ENCODE results near the gene STMN3.
"Not testable (repeated sequence)": the region's sequence is repeated elsewhere in the genome, so short reads cannot be mapped to it uniquely, and the experiment has no call there.

The STMN3 gene

GRCh38 chr20:63617092-63617875, 35.9 kb downstream of the STMN3 start:
- Mint-ChIP-seq H3K9me3 (no peaks in the 10 kb centered on the region), H3K4me3 (no peak overlapping the region), H3K36me3 (ENCODE audit: low read depth) (peaks cover 68% of the 10 kb centered on the region), H3K4me1 (ENCODE audit: low read depth) (peaks cover 16% of the 10 kb centered on the region), H3K27me3 (no peaks in the 10 kb centered on the region), H3K27ac (no peak overlapping the region)
- DNase-seq: no peak

GRCh38 chr20:63613863-63614594, 39.2 kb downstream of the STMN3 start:
- H3K36me3 Mint-ChIP-seq (ENCODE audit: low read depth): peaks cover 60% of the 10 kb centered on the region
- H3K27ac Mint-ChIP-seq; H3K4me1 Mint-ChIP-seq (ENCODE audit: low read depth): not testable (repeated sequence)

GRCh38 chr20:63612276-63612931, 40.8 kb downstream of the STMN3 start:
- no peak overlapping the region for H3K4me3 Mint-ChIP-seq
- peaks cover 46% of the 10 kb centered on the region for H3K36me3 Mint-ChIP-seq (ENCODE audit: low read depth)
- H3K4me1 Mint-ChIP-seq (ENCODE audit: low read depth): peaks cover 4% of the 10 kb centered on the region
- no peaks in the 10 kb centered on the region for H3K9me3 Mint-ChIP-seq
- no peak for DNase-seq
- no peak overlapping the region for H3K27ac Mint-ChIP-seq
- H3K27me3 Mint-ChIP-seq: no peaks in the 10 kb centered on the region

More at GRCh38 chr20:63613863-63614594, 39.2 kb downstream of the STMN3 start:
- not testable (repeated sequence) for DNase-seq, H3K4me3 Mint-ChIP-seq, H3K9me3 Mint-ChIP-seq, H3K27me3 Mint-ChIP-seq

DNA sequence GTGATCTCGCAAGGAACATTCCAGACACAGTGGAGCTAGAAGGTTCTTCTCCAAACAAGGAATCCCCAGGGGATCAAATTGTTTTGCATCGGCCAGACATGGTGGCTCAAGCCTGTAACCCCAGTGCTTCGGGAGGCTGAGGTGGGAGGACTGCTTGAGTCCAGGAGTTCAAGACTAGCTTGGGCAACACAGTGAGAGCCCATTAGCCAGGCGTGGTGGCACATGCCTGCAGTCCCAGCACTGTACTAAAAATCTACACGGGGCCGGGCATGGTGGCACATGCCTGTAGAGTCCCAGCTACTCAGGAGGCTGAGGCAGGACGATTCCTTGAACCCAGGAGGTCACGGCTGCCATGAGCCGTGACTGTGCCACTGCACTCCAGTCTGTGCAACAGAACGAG, 41.6 kb downstream of the STMN3 start:
- Mint-ChIP-seq H3K27me3 (no peaks in the 10 kb centered on the region), H3K27ac (no peak overlapping the region), H3K4me3 (no peak overlapping the region)

DNA sequence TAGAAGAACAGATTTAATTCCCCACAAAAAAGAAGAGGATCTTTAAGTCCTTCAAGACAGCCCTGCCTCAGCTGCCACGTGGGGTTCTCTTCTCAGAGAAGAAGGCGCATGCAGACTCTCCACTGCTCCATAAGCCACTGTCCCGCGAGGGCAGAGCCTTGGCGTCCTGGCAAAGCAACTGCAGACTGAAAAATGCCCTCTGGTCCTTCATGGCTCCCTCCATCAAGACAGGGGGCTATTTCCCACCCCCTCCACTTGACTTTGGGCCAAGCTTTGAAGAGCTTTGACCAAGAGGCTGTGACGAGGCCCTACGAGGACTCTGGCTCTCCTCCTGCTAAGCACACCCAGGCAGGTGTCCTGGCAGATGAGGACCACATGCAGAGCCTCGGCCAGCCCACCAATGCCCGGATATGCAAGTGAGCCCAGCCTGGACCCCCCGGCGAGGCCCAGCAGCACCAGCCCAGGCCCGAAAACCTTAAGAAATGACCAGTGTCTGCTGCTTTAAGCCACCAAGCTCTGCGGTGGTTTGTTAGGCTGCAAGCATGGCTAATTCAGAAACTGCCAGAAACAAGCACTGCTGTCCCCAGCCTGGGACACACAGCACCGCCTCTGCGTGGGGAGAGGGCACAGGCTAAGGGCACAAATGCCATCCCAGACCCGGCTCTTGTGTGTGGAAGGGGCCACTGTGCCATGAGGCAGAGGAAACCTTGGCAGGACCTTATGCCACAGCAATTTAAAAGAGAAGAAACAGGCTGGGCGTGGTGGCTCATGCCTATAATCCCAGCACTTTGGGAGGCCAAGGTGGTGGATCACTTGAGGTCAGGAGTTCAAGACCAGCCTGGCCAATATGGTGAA, 42.4 kb downstream of the STMN3 start:
- H3K36me3 Mint-ChIP-seq (ENCODE audit: low read depth): peaks cover 34% of the 10 kb centered on the region

More for the DNA sequence above, 41.6 kb downstream of the STMN3 start:
- Mint-ChIP-seq H3K4me1 (ENCODE audit: low read depth) (peaks cover 7% of the 10 kb centered on the region), H3K9me3 (no peaks in the 10 kb centered on the region), H3K36me3 (ENCODE audit: low read depth) (peaks cover 39% of the 10 kb centered on the region)
- DNase-seq: no peak

GRCh38 chr20:63606686-63607085, 46.5 kb downstream of the STMN3 start:
- H3K27ac Mint-ChIP-seq: peak overlapping the region; percentile 26

More for the DNA sequence above, 42.4 kb downstream of the STMN3 start:
- H3K27ac Mint-ChIP-seq: no peak overlapping the region
- no peak overlapping the region for H3K4me3 Mint-ChIP-seq
- H3K27me3 Mint-ChIP-seq: no peaks in the 10 kb centered on the region
- H3K4me1 Mint-ChIP-seq (ENCODE audit: low read depth): peaks cover 10% of the 10 kb centered on the region
- DNase-seq: no peak
- H3K9me3 Mint-ChIP-seq: no peaks in the 10 kb centered on the region

DNA sequence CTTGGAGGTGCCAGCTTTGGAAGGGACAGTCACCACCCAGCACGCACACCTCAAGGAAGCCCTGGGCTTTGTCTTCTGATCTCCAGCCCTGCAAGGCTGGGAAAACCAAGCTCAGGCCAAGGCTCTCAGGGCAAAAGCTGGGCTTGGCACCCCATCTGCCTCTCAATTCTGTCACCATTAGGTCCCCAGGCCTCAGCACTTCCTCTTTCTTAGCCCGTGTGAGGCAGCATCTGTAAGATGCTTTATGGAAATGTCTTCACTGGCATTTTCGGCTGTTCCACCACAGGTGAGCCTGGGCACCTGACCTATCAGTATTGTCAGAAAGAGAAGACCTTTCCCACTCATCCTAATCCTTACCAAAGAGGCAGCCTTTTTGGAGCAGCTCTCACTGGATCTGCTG, 50.9 kb downstream of the STMN3 start:
- Mint-ChIP-seq H3K9me3 (no peaks in the 10 kb centered on the region), H3K4me1 (ENCODE audit: low read depth) (peaks cover 14% of the 10 kb centered on the region), H3K36me3 (ENCODE audit: low read depth) (peaks cover 60% of the 10 kb centered on the region), H3K27ac (no peak overlapping the region), H3K4me3 (no peak overlapping the region), H3K27me3 (no peaks in the 10 kb centered on the region)
- DNase-seq: no peak

More at GRCh38 chr20:63606686-63607085, 46.5 kb downstream of the STMN3 start:
- peaks cover 14% of the 10 kb centered on the region for H3K4me1 Mint-ChIP-seq (ENCODE audit: low read depth)
- no peaks in the 10 kb centered on the region for H3K9me3 Mint-ChIP-seq
- peaks cover 26% of the 10 kb centered on the region for H3K36me3 Mint-ChIP-seq (ENCODE audit: low read depth)
- no peak for DNase-seq
- H3K27me3 Mint-ChIP-seq: no peaks in the 10 kb centered on the region
- H3K4me3 Mint-ChIP-seq: no peak overlapping the region

- H3K27me3 Mint-ChIP-seq, H3K4me3 Mint-ChIP-seq, DNase-seq, H3K27ac Mint-ChIP-seq, H3K9me3 Mint-ChIP-seq: not testable (repeated sequence)
- Mint-ChIP-seq H3K36me3 (ENCODE audit: low read depth) (peaks cover 65% of the 10 kb centered on the region), H3K4me1 (ENCODE audit: low read depth) (peaks cover 11% of the 10 kb centered on the region)
Observed at GRCh38 chr20:63601679-63602078, 51.5 kb downstream of the STMN3 start.

DNA sequence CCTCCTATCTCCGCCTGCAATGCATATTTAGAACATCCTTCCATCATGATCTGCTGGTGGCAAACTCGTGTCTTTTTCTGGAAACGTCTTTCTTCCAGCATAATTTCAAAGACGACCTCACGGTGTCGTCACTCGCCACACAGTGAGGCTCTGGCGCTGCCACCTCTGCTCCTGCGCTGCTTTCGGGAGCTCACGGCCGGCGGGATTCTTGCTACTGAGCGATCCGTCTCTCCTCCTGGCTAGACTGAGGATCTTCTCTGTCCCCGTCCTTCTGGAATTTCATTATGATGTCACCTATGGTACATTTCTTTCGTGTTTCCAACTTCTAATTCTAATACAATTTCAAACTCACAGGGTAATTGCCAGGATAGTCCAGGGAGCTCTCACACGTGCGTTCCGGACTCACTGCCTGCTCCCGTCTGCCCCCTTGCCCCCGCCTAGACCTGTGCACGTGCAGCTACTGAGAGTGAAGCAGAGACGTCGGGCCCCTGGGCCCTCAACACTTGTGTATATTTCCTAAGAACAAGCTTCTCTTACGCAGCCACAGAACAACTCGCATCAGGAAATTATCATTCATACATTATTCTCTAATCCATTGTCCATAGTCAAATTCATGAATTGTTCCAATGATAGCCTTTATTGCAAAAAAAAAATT, 53.7 kb downstream of the STMN3 start:
- peaks cover 8% of the 10 kb centered on the region for H3K4me1 Mint-ChIP-seq (ENCODE audit: low read depth)
- no peaks in the 10 kb centered on the region for H3K27me3 Mint-ChIP-seq
- DNase-seq: no peak
- H3K9me3 Mint-ChIP-seq: no peaks in the 10 kb centered on the region
- no peak overlapping the region for H3K4me3 Mint-ChIP-seq
- peaks cover 78% of the 10 kb centered on the region for H3K36me3 Mint-ChIP-seq (ENCODE audit: low read depth)
- no peak overlapping the region for H3K27ac Mint-ChIP-seq

DNA sequence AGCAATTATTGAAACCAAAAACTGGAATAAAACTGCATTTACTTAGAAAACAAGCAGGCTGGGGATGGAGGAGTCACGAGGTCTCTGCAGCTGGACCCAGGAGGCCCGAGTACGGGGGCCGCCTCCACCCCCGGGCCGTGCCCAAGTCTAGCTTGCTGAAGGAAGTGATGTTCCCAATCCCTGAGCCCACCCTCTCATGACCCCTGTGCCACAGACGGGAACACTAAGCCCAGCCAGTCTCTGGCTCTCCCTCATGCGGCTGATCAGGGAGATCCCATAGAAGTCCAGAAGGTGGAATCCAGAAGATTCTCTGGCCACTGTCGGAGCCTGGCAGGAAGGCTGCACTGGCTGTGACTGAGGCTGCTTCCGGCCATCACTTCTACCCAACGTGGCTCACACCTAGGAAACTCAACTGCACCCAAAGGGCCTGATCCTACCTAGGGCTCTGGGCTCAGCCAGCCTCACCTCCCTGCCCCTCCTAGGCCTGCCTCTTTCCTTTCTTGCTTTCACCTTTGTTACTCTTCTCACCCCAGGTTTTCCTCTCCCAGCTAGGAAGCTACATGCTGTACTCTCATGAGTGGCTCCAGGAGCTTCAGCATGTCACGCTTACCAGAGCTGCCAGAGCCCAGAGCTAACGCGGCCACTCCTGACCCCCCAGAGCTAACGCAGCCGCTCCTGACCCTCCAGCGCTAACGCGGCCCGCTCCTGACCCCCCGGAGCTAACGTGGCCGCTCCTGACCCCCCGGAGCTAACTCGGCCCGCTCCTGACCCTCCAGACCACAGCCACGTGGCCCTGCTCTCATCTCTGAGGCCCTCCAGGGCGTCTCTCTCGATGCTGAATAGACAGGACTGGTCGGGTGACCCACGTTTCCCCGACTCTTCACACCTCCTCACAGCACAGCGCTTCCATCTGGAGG, 54.5 kb downstream of the STMN3 start:
- peaks cover 5% of the 10 kb centered on the region for H3K4me1 Mint-ChIP-seq (ENCODE audit: low read depth)
- no peak overlapping the region for H3K4me3 Mint-ChIP-seq
- H3K9me3 Mint-ChIP-seq: no peaks in the 10 kb centered on the region
- peaks cover 80% of the 10 kb centered on the region for H3K36me3 Mint-ChIP-seq (ENCODE audit: low read depth)
- no peaks in the 10 kb centered on the region for H3K27me3 Mint-ChIP-seq
- no peak overlapping the region for H3K27ac Mint-ChIP-seq
- DNase-seq: no peak

- Mint-ChIP-seq H3K27me3 (no peaks in the 10 kb centered on the region), H3K4me1 (ENCODE audit: low read depth) (peaks cover 3% of the 10 kb centered on the region), H3K27ac (no peak overlapping the region), H3K4me3 (no peak overlapping the region), H3K36me3 (ENCODE audit: low read depth) (peaks cover 82% of the 10 kb centered on the region), H3K9me3 (no peaks in the 10 kb centered on the region)
- no peak for DNase-seq
Observed at GRCh38 chr20:63597651-63598478, 55.4 kb downstream of the STMN3 start.

DNA sequence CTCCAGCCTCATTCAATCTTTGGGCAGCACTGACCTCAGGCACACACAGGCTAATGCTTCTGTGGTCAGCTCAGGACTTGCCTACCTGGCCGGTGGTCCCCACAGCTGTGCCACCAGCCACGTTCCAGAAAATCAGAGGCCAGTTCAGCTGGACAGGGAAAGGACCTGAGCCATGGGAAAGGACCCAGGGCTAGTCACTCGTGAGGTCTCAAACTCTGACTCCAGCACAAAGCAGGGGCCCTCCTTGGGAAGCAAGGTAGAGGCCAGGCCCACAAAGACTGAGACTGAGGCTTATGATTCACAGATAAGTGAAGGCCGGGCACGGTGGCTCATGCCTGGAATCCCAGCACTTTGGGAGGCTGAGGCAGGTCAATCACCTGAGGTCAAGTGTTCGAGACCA, 56.8 kb downstream of the STMN3 start:
- Mint-ChIP-seq H3K9me3 (no peaks in the 10 kb centered on the region), H3K27me3 (no peaks in the 10 kb centered on the region), H3K36me3 (ENCODE audit: low read depth) (peaks cover 86% of the 10 kb centered on the region), H3K4me3 (no peak overlapping the region), H3K4me1 (ENCODE audit: low read depth) (no peaks in the 10 kb centered on the region), H3K27ac (no peak overlapping the region)
- DNase-seq: no peak

All from activated T-cell treated with anti-CD3 and anti-CD28 coated beads, Interleukin-2, amount 50 U/mL, for 24 hours (primary cell).